ENCODE measurements around the gene SYT1.

DNA sequence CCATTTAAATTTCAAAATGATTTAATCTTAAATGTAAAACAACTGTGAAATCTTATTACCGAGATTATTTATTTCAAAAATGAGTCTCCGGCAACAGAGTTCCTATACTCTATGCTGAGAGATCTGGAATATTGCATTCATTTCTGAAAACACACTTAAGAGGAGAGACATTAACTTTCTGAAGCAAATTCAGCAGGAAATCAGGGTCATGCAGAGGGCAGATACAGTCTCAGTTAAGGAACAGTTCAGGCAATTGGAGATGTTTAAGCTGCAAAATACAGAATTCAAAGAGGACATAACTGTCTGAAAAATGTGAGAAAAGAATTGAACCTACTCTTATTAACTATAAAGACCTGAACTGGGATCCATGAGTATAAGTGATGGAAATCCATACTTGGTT, 505.4 kb downstream of the SYT1 start:
- TF ChIP-seq CTCF (IDR thresholded peaks at IDR 0.05 in 2 of 3, conservative IDR thresholded peaks at IDR 0.05 in 1 of 3; ENCODE audit: borderline replicate concordance in 1 of 3, insufficient read depth in 1 of 3, low read depth in 2 of 3, low read length in 2 of 3), result no peak
- no peak for TF ChIP-seq POLR2AphosphoS5 (IDR thresholded peaks at IDR 0.05; ENCODE audit: low read depth, low read length)
- TF ChIP-seq, protein P1, sequence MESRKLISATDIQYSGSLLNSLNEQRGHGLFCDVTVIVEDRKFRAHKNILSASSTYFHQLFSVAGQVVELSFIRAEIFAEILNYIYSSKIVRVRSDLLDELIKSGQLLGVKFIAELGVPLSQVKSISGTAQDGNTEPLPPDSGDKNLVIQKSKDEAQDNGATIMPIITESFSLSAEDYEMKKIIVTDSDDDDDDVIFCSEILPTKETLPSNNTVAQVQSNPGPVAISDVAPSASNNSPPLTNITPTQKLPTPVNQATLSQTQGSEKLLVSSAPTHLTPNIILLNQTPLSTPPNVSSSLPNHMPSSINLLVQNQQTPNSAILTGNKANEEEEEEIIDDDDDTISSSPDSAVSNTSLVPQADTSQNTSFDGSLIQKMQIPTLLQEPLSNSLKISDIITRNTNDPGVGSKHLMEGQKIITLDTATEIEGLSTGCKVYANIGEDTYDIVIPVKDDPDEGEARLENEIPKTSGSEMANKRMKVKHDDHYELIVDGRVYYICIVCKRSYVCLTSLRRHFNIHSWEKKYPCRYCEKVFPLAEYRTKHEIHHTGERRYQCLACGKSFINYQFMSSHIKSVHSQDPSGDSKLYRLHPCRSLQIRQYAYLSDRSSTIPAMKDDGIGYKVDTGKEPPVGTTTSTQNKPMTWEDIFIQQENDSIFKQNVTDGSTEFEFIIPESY (IDR thresholded peaks at IDR 0.05; ENCODE audit: extremely low read depth, insufficient replicate concordance, low read length), result no peak
- TF ChIP-seq EGR1 (IDR thresholded peaks at IDR 0.05; ENCODE audit: low read depth), result no peak
- TF ChIP-seq POLR2A (IDR thresholded peaks at IDR 0.05; ENCODE audit: borderline replicate concordance, extremely low read depth, insufficient read depth, insufficient read length), result no peak
- TF ChIP-seq YY1 (IDR thresholded peaks at IDR 0.05; ENCODE audit: extremely low read depth, insufficient replicate concordance, low read depth, low read length), result no peak
- no peak for TF ChIP-seq EZH2 (IDR thresholded peaks at IDR 0.05)
- no peak for TF ChIP-seq CEBPB (IDR thresholded peaks at IDR 0.05; ENCODE audit: low read depth)
- no peak for TF ChIP-seq JUND (IDR thresholded peaks at IDR 0.05)

Measured in HCT116 (cell line).